ENCODE data around the gene LAMC2. TPM values are rescaled to one million over a fixed set of nuclear protein-coding genes. Genes with fewer than 3 reads are reported as not detected.

LAMC2 gene
- total RNA-seq, 1 experiment from 2014 or later, result 884 TPM

GRCh38 chr1:183209533-183210158, 23.6 kb downstream of the LAMC2 start:
- Mint-ChIP-seq H3K27ac (ENCODE audit: low read depth, unreplicated experiment) (peak overlapping the region; percentile 94), H3K4me1 (ENCODE audit: insufficient read depth, unreplicated experiment) (peaks cover 46% of the 10 kb centered on the region)
- no peak for TF ChIP-seq CTCF (IDR thresholded peaks at IDR 0.05; ENCODE audit: unreplicated experiment)

DNA sequence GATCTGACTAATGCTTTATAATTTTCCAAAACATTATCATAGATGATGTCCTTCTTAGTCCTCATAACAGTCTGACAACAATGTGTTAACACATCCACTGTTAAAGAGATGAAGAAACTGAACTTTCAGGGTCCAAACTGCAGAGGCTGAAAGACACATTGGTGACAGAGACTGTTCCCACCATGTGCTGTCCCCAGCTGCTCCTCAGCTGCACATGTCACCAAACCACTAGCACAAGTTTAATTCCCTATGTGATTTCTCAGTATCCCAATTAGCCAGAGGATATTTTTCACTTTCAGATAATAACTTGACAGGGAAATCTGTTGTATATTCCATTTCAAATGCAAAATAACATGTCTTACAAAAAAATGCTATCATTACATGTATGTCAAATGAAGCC, 24.6 kb downstream of the LAMC2 start:
- Mint-ChIP-seq H3K27me3 (ENCODE audit: insufficient read depth, unreplicated experiment) (no peaks in the 10 kb centered on the region), H3K36me3 (ENCODE audit: insufficient read depth, unreplicated experiment) (peaks cover 42% of the 10 kb centered on the region), H3K27ac (ENCODE audit: low read depth, unreplicated experiment) (peak overlapping the region; percentile 94), H3K9me3 (ENCODE audit: unreplicated experiment) (no peaks in the 10 kb centered on the region), H3K4me1 (ENCODE audit: insufficient read depth, unreplicated experiment) (peaks cover 36% of the 10 kb centered on the region), H3K4me3 (ENCODE audit: unreplicated experiment) (no peak overlapping the region)
- no peak for DNase-seq (ENCODE audit: unreplicated experiment)
- TF ChIP-seq CTCF (IDR thresholded peaks at IDR 0.05; ENCODE audit: unreplicated experiment), result no peak
- POLR2A ChIA-PET, result interaction anchor here (0.6 to 12.6 kb wide), 13 partner anchors 12 to 1809 kb away, joined by 3 to 151 read pairs (median 5); partner anchors contain the start of gene LAMC2
- BruUV-seq (replicated peaks), result no TSS peak
- CTCF ChIA-PET, result interaction anchor here (0.7 to 0.9 kb wide), 3 partner anchors 12 to 50 kb away, joined by 3 to 5 read pairs (median 3); no protein-coding TSS in a partner anchor
- intact Hi-C loops (cut with micrococcal nuclease), result no loop called here

More at GRCh38 chr1:183209533-183210158, 23.6 kb downstream of the LAMC2 start:
- Mint-ChIP-seq H3K9me3 (ENCODE audit: unreplicated experiment) (no peaks in the 10 kb centered on the region), H3K36me3 (ENCODE audit: insufficient read depth, unreplicated experiment) (peaks cover 46% of the 10 kb centered on the region), H3K4me3 (ENCODE audit: unreplicated experiment) (no peak overlapping the region), H3K27me3 (ENCODE audit: insufficient read depth, unreplicated experiment) (no peaks in the 10 kb centered on the region)
- peak; percentile 96 for DNase-seq (ENCODE audit: unreplicated experiment)
- ChIA-PET POLR2A (interaction anchor here (0.6 to 12.6 kb wide), 33 partner anchors 11 to 247 kb away, joined by 3 to 151 read pairs (median 4); partner anchors contain the start of gene LAMC2), CTCF (interaction anchor here (0.5 to 2.1 kb wide), 8 partner anchors 9 to 72 kb away, joined by 3 to 9 read pairs (median 4); partner anchors contain the start of gene LAMC2)
- intact Hi-C loops (cut with micrococcal nuclease), result loop anchor here (1.0 kb wide), 4 partner anchors 11 to 247 kb away; partner anchors contain the start of gene LAMC2
- no TSS peak for BruUV-seq (replicated peaks)

DNA sequence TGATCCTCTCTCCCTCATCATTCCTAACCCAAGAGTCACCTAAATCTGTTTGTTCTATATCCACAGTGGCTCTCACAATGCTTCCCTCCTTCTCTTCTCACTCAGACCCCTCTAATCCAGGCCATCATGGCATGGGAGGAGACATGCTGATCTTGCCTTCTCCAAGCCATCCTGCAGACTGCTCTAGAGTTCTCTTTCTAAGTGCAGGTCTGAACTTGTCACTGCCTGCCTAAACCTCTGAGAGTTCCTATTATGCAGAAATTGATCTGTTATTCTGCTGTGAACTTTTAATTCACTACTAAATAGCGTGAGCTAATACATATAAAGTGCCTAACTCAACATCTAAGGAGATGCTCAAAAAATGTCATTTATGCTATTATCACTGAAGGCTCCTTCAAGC, 26.8 kb downstream of the LAMC2 start:
- TF ChIP-seq CTCF (IDR thresholded peaks at IDR 0.05; ENCODE audit: unreplicated experiment), result no peak
- ChIA-PET CTCF (interaction anchor here (0.5 to 1.9 kb wide), 6 partner anchors 12 to 250 kb away, joined by 3 to 6 read pairs (median 5); no protein-coding TSS in a partner anchor), POLR2A (interaction anchor here (1.1 to 12.6 kb wide), 3 partner anchors 8 to 188 kb away, joined by 3 to 151 read pairs (median 18); partner anchors contain the start of gene LAMC2)
- Mint-ChIP-seq H3K27ac (ENCODE audit: low read depth, unreplicated experiment) (peak overlapping the region; percentile 68), H3K9me3 (ENCODE audit: unreplicated experiment) (no peaks in the 10 kb centered on the region), H3K4me1 (ENCODE audit: insufficient read depth, unreplicated experiment) (peaks cover 39% of the 10 kb centered on the region), H3K27me3 (ENCODE audit: insufficient read depth, unreplicated experiment) (no peaks in the 10 kb centered on the region), H3K36me3 (ENCODE audit: insufficient read depth, unreplicated experiment) (peaks cover 63% of the 10 kb centered on the region), H3K4me3 (ENCODE audit: unreplicated experiment) (peak overlapping the region; percentile 6)
- peak; percentile 43 for DNase-seq (ENCODE audit: unreplicated experiment)
- intact Hi-C loops (cut with micrococcal nuclease), result no loop called here
- no TSS peak for BruUV-seq (replicated peaks)

All from MCF 10A (cell line).